Activated T-helper 17 cell treated with anti-CD3 and anti-CD28 coated beads, Interleukin-2, amount 50 U/mL, for 72 hours (primary cell): ENCODE data around the gene UACA. TPM values are rescaled to one million over a fixed set of nuclear protein-coding genes. Genes with fewer than 3 reads are reported as not detected.
"Not testable (repeated sequence)": the region's sequence is repeated elsewhere in the genome, so short reads cannot be mapped to it uniquely, and the experiment has no call there.

Experiments
- ATAC-seq: fragments of 150-1000 bp; cut with Tn5 transposase; replicated peaks from 2 replicates; pipeline ENCODE4 v1.10.0; 2021; ENCODE audit warnings: mild to moderate bottlenecking, moderate library complexity
- H3K27ac Mint-ChIP-seq: one replicate; pipeline ENCODE4 v1.8.0; 2022; ENCODE audit warnings: mixed read lengths
- H3K27me3 Mint-ChIP-seq: one replicate; pipeline ENCODE4 v1.8.0; 2022; ENCODE audit warnings: mixed read lengths
- H3K36me3 Mint-ChIP-seq: one replicate; pipeline ENCODE4 v1.8.0; 2022; ENCODE audit warnings: low read depth, mild to moderate bottlenecking, mixed read lengths
- H3K4me1 Mint-ChIP-seq: one replicate; pipeline ENCODE4 v1.8.0; 2022; ENCODE audit warnings: mixed read lengths
- H3K4me3 Mint-ChIP-seq: one replicate; pipeline ENCODE4 v1.8.0; 2022; ENCODE audit warnings: mild to moderate bottlenecking, mixed read lengths
- H3K9me3 Mint-ChIP-seq: one replicate; pipeline ENCODE4 v1.8.0; 2022; ENCODE audit warnings: mixed read lengths
- total RNA-seq, 2 donors: library from RNA; stranded (reverse); gene quantifications; one replicate each; pipeline ENCODE4 v1.2.3, GENCODE V29; 2022

UACA gene
- total RNA-seq, 2 donors from 2014 or later: 2.0 to 3.4 TPM

- no peak for ATAC-seq
- Mint-ChIP-seq H3K9me3 (no peaks in the 10 kb centered on the region), H3K4me1 (no peaks in the 10 kb centered on the region), H3K4me3 (no peak overlapping the region), H3K27ac (no peak overlapping the region), H3K27me3 (no peaks in the 10 kb centered on the region), H3K36me3 (no peaks in the 10 kb centered on the region)
Measured at GRCh38 chr15:70748281-70748747, 15.0 kb downstream of the UACA start.

- ATAC-seq, H3K36me3 Mint-ChIP-seq, H3K9me3 Mint-ChIP-seq: not testable (repeated sequence)
Measured at GRCh38 chr15:70746598-70746997, 16.8 kb downstream of the UACA start.

DNA sequence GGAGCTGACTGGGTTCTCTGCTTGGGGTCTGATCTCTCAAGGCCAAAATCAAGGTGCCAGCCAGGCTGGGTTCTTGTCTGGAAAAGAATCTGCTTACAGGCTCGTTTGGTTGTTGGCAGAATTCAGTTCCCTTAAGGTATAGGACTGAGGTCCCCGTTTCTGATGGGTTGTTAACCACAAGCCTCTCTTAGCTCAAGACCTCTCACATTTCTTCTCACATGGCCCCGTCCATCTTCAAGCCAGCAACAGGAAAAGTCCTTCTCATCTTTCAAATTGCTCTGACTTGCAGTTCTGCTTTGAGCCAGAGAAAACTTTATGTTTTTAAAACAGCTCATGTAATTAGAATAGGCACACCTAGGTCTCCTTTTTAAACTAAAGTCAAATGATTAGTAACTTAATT, 20.4 kb downstream of the UACA start:
- Mint-ChIP-seq H3K4me1 (no peaks in the 10 kb centered on the region), H3K9me3 (no peaks in the 10 kb centered on the region), H3K36me3 (no peaks in the 10 kb centered on the region), H3K4me3 (no peak overlapping the region), H3K27ac (no peak overlapping the region), H3K27me3 (peaks cover 12% of the 10 kb centered on the region)
- no peak for ATAC-seq

More at GRCh38 chr15:70746598-70746997, 16.8 kb downstream of the UACA start:
- not testable (repeated sequence) for H3K27me3 Mint-ChIP-seq, H3K4me1 Mint-ChIP-seq, H3K4me3 Mint-ChIP-seq, H3K27ac Mint-ChIP-seq

DNA sequence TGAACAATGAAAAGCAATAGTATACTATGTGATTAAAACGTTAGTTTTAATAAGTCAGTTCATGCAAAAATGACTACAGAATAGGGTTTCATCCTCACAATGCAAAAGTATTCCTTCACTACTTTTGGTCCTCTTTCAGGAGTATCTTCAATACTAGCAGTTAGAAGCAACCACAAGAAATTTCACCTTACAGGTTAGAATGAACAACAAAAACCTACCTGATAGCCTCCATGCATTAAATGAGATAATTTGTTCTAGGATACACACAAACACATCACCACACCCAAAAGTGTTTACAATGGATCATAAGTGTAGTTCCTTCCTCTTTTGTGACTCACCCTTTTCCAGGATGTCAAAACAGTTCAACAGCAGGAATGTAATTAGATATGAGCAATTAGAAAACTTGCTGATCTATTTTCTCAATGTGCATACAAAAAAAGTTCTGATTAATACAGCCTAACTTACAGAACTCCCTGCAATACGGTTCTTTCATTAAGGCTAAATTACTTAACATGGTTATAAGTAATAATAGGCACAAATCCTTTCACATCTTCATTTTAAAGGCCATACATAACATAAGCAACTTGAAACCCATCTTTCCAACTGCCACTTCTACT, 21.6 kb downstream of the UACA start:
- Mint-ChIP-seq H3K4me1 (no peaks in the 10 kb centered on the region), H3K36me3 (no peaks in the 10 kb centered on the region), H3K9me3 (no peaks in the 10 kb centered on the region), H3K4me3 (no peak overlapping the region), H3K27ac (no peak overlapping the region), H3K27me3 (peaks cover 12% of the 10 kb centered on the region)
- ATAC-seq: no peak

- Mint-ChIP-seq H3K4me3 (no peak overlapping the region), H3K9me3 (no peaks in the 10 kb centered on the region), H3K27ac (no peak overlapping the region), H3K27me3 (peaks cover 12% of the 10 kb centered on the region), H3K4me1 (no peaks in the 10 kb centered on the region), H3K36me3 (no peaks in the 10 kb centered on the region)
- no peak for ATAC-seq
Measured at GRCh38 chr15:70741107-70741531, 22.2 kb downstream of the UACA start.

DNA sequence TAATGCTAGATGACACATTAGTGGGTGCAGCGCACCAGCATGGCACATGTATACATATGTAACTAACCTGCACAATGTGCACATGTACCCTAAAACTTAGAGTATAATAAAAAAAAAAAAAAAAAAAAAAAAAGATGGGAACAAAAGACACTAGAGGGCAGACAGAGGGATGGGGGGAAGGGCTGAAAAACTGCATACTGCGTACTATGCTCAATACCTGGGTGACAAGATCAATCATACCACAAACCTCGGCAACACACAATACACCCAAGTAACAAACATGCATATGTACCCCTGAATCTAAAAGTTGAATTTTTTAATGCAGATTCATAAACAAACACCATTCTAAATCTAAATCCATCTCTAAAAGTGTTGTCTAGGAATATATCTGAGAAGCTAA, 28.3 kb downstream of the UACA start:
- not testable (repeated sequence) for ATAC-seq, H3K4me1 Mint-ChIP-seq, H3K27ac Mint-ChIP-seq, H3K9me3 Mint-ChIP-seq, H3K27me3 Mint-ChIP-seq, H3K36me3 Mint-ChIP-seq, H3K4me3 Mint-ChIP-seq

- H3K27me3 Mint-ChIP-seq: peaks cover 3% of the 10 kb centered on the region
Measured at GRCh38 chr15:70729164-70729563, 34.2 kb downstream of the UACA start.

DNA sequence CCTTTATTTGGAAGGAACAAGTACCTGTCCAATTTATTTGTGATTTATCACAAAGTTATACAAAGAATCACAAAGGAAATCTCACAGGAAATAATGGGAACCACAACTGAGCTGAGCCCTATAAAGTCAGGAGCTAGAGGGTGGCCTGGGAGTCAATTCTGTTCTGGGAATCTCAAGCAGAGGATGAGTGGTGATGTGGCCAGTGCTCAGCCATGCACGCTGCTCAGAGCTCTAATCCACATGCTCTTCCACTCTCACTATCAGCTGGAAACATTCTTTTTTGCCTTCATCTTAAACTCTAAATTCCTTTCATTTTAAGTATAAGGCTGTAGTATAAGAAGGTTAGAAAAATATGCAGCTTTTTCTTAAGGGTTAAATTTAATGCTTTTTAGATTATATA, 36.6 kb downstream of the UACA start:
- Mint-ChIP-seq H3K27me3 (peaks cover 3% of the 10 kb centered on the region), H3K36me3 (no peaks in the 10 kb centered on the region), H3K9me3 (no peaks in the 10 kb centered on the region), H3K4me1 (no peaks in the 10 kb centered on the region), H3K4me3 (no peak overlapping the region), H3K27ac (no peak overlapping the region)
- ATAC-seq: no peak

More at GRCh38 chr15:70729164-70729563, 34.2 kb downstream of the UACA start:
- H3K4me1 Mint-ChIP-seq: no peaks in the 10 kb centered on the region
- no peak overlapping the region for H3K4me3 Mint-ChIP-seq
- no peak for ATAC-seq
- no peaks in the 10 kb centered on the region for H3K9me3 Mint-ChIP-seq
- no peaks in the 10 kb centered on the region for H3K36me3 Mint-ChIP-seq
- H3K27ac Mint-ChIP-seq: no peak overlapping the region

GRCh38 chr15:70723927-70724326, 39.4 kb downstream of the UACA start:
- Mint-ChIP-seq H3K4me1 (no peaks in the 10 kb centered on the region), H3K27me3 (peaks cover 3% of the 10 kb centered on the region), H3K27ac (no peak overlapping the region), H3K36me3 (no peaks in the 10 kb centered on the region), H3K9me3 (no peaks in the 10 kb centered on the region), H3K4me3 (no peak overlapping the region)
- ATAC-seq: no peak

- H3K4me1 Mint-ChIP-seq: no peaks in the 10 kb centered on the region
- no peak for ATAC-seq
- H3K27me3 Mint-ChIP-seq: no peaks in the 10 kb centered on the region
- no peak overlapping the region for H3K4me3 Mint-ChIP-seq
- H3K27ac Mint-ChIP-seq: no peak overlapping the region
- H3K9me3 Mint-ChIP-seq: no peaks in the 10 kb centered on the region
- no peaks in the 10 kb centered on the region for H3K36me3 Mint-ChIP-seq
Measured at GRCh38 chr15:70723122-70723422, 40.3 kb downstream of the UACA start.

GRCh38 chr15:70722266-70723121, 40.9 kb downstream of the UACA start:
- H3K36me3 Mint-ChIP-seq: no peaks in the 10 kb centered on the region
- no peak overlapping the region for H3K27ac Mint-ChIP-seq
- H3K9me3 Mint-ChIP-seq: no peaks in the 10 kb centered on the region
- ATAC-seq: no peak
- no peaks in the 10 kb centered on the region for H3K27me3 Mint-ChIP-seq
- no peak overlapping the region for H3K4me3 Mint-ChIP-seq
- H3K4me1 Mint-ChIP-seq: no peaks in the 10 kb centered on the region

DNA sequence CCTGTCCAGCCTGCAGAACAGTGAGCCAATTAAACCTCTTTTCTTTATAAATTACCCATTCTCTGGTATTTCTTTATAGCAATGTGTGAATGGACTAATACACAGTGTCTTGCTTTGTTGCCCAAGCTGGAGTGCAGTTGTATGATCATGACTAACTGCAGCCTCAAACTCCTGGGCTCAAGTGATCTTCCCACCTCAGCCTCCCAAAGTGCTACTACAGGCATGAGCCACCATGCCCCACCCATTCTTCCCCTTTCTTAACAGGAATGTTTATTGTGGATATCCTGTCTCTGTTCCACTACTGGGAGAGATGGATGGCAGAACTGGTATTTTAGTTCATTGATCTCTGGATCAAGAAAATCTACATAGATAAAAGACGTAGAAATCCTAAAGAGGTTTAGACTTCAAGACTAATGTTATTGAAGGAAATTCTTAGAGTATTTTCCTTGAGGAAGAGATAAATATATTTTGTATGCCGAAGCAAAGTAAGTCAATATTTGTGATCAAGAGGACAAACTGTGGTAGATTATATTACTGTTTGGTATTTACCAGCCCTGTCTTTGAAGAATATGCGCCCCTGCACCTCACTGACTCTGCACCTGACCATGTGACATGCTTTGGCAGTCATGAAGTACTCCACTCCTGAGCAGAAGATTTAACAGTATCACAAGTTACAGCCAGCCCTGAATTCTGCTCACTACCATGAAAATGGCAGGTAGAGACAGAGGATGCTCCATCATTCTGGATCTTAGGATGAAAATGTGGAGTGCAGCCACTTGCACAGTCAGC, 42.9 kb downstream of the UACA start:
- Mint-ChIP-seq H3K27me3 (no peaks in the 10 kb centered on the region), H3K4me3 (no peak overlapping the region), H3K4me1 (no peaks in the 10 kb centered on the region), H3K27ac (no peak overlapping the region), H3K36me3 (no peaks in the 10 kb centered on the region), H3K9me3 (no peaks in the 10 kb centered on the region)
- no peak for ATAC-seq

DNA sequence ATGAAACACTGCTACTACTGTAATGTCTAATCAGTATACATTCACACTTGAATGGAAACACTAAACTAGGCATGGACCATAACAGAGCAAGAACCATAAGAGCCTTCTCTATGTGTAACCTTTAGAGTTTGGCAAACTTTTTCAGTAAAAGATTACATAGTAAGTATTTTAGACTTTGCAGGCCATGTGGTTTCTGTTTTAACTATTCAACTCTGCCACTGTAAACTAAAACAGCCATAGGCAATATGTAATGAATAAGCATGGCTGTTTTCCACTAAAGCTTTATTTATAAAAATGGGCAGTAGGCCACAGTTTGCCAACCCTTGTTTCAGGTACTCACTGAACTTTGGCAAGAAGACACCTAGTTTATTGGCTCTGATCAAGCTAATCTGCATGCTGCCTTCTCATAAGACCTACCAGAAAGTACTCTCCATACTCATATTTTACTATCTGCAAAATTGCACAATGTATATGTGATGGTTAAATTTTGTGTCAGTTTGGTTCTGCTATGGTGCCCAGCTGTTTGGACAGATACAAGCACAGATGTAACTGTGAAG, 46.0 kb downstream of the UACA start:
- Mint-ChIP-seq H3K9me3 (no peaks in the 10 kb centered on the region), H3K27ac (no peak overlapping the region), H3K4me3 (no peak overlapping the region), H3K36me3 (no peaks in the 10 kb centered on the region), H3K4me1 (no peaks in the 10 kb centered on the region), H3K27me3 (peaks cover under 1% of the 10 kb centered on the region)
- ATAC-seq: no peak

GRCh38 chr15:70715840-70716485, 47.4 kb downstream of the UACA start:
- Mint-ChIP-seq H3K9me3 (no peaks in the 10 kb centered on the region), H3K4me3 (no peak overlapping the region), H3K4me1 (no peaks in the 10 kb centered on the region), H3K27ac (no peak overlapping the region), H3K27me3 (peaks cover 5% of the 10 kb centered on the region), H3K36me3 (no peaks in the 10 kb centered on the region)
- no peak for ATAC-seq
